Nephron (organoid): ENCODE data around the gene ATRNL1.
A peak's percentile ranks its signal among the peaks of the same experiment; 100 is the strongest.

ENCODE experiments used
- H3K27ac Mint-ChIP-seq, 3 experiments: 2 replicates each; pipeline ENCODE4 v1.8.0; 2020; ENCODE audit warnings: mixed read lengths in 3 of 3, mild to moderate bottlenecking in 2 of 3, moderate library complexity in 1 of 3
- H3K27me3 Mint-ChIP-seq: 2 replicates; pipeline ENCODE4 v1.8.0; 2021; ENCODE audit warnings: low read depth, mild to moderate bottlenecking, moderate library complexity, mixed read lengths
- H3K36me3 Mint-ChIP-seq: 2 replicates; pipeline ENCODE4 v1.8.0; 2020; ENCODE audit warnings: low read depth, mixed read lengths
- H3K4me1 Mint-ChIP-seq: 2 replicates; pipeline ENCODE4 v1.8.0; 2020; ENCODE audit warnings: mixed read lengths
- H3K4me3 Mint-ChIP-seq, 3 experiments: 2 replicates each; pipeline ENCODE4 v1.8.0; 2020; ENCODE audit warnings: mild to moderate bottlenecking in 3 of 3, mixed read lengths in 3 of 3, moderate library complexity in 2 of 3
- H3K9me3 Mint-ChIP-seq: 2 replicates; pipeline ENCODE4 v1.8.0; 2020; ENCODE audit warnings: mixed read lengths
- CTCF ChIP-seq, 3 experiments: fragments of 200-600 bp; sonication (generic); IDR thresholded peaks; one replicate each; pipeline ENCODE4 v1.5.0; 2021; ENCODE audit warnings: antibody characterized with exemption in 3 of 3; ENCODE audit not compliant: unreplicated experiment in 3 of 3

The ATRNL1 gene

GRCh38 chr10:115971921-115972320 lies 878.8 kb downstream of the ATRNL1 start:
- peaks cover 3% of the 10 kb centered on the region for H3K9me3 Mint-ChIP-seq

GRCh38 chr10:115972426-115972825 lies 879.3 kb downstream of the ATRNL1 start:
- Mint-ChIP-seq H3K4me3 (no peak overlapping the region), H3K27me3 (peaks cover 17% of the 10 kb centered on the region), H3K9me3 (peaks cover 3% of the 10 kb centered on the region), H3K4me1 (peaks cover 10% of the 10 kb centered on the region), H3K36me3 (no peaks in the 10 kb centered on the region), H3K27ac (no peak overlapping the region)
- TF ChIP-seq CTCF (IDR thresholded peaks at IDR 0.05; ENCODE audit: unreplicated experiment in 3 of 3): no peak

More at GRCh38 chr10:115971921-115972320, 878.8 kb downstream of the ATRNL1 start:
- no peaks in the 10 kb centered on the region for H3K36me3 Mint-ChIP-seq
- TF ChIP-seq CTCF (IDR thresholded peaks at IDR 0.05; ENCODE audit: unreplicated experiment in 3 of 3): no peak
- H3K4me3 Mint-ChIP-seq: no peak overlapping the region
- peaks cover 17% of the 10 kb centered on the region for H3K27me3 Mint-ChIP-seq
- peaks cover 10% of the 10 kb centered on the region for H3K4me1 Mint-ChIP-seq
- no peak overlapping the region for H3K27ac Mint-ChIP-seq

- peaks cover 13% of the 10 kb centered on the region for H3K27me3 Mint-ChIP-seq
- TF ChIP-seq CTCF (IDR thresholded peaks at IDR 0.05; ENCODE audit: unreplicated experiment in 3 of 3): no peak
- H3K36me3 Mint-ChIP-seq: no peaks in the 10 kb centered on the region
- H3K4me3 Mint-ChIP-seq: no peak overlapping the region
- H3K4me1 Mint-ChIP-seq: peaks cover 10% of the 10 kb centered on the region
- H3K9me3 Mint-ChIP-seq: peaks cover 3% of the 10 kb centered on the region
- peak overlapping the region in 1 of 3 experiments; percentile 9 for H3K27ac Mint-ChIP-seq
Observed at GRCh38 chr10:115974351-115974750, 881.2 kb downstream of the ATRNL1 start.

- Mint-ChIP-seq H3K27ac (peak overlapping the region in 2 of 3 experiments; percentile 9 to 29), H3K36me3 (no peaks in the 10 kb centered on the region), H3K9me3 (peaks cover 3% of the 10 kb centered on the region), H3K4me1 (peaks cover 10% of the 10 kb centered on the region), H3K4me3 (no peak overlapping the region), H3K27me3 (peaks cover 14% of the 10 kb centered on the region)
- TF ChIP-seq CTCF (IDR thresholded peaks at IDR 0.05; ENCODE audit: unreplicated experiment in 3 of 3): no peak
Observed at GRCh38 chr10:115974816-115975430, 881.8 kb downstream of the ATRNL1 start.

GRCh38 chr10:115975506-115975905 lies 882.3 kb downstream of the ATRNL1 start:
- Mint-ChIP-seq H3K36me3 (no peaks in the 10 kb centered on the region), H3K27ac (no peak overlapping the region), H3K27me3 (peaks cover 14% of the 10 kb centered on the region)

More at GRCh38 chr10:115975506-115975905, 882.3 kb downstream of the ATRNL1 start:
- TF ChIP-seq CTCF (IDR thresholded peaks at IDR 0.05; ENCODE audit: unreplicated experiment in 3 of 3): no peak
- Mint-ChIP-seq H3K9me3 (peaks cover 3% of the 10 kb centered on the region), H3K4me1 (peaks cover 10% of the 10 kb centered on the region), H3K4me3 (no peak overlapping the region)
